HepG2 (cell line): ENCODE measurements around the gene TAT. TPM values are rescaled to one million over a fixed set of nuclear protein-coding genes. Genes with fewer than 3 reads are reported as not detected.

ENCODE experiments used
- FOXP1 ChIP-seq, 2 experiments: fragments of 450-650 bp in 1 of 2; IDR thresholded peaks; 2 replicates each; pipeline ENCODE4 v1.6.1; 2017 to 2018; ENCODE audit warnings: antibody characterized with exemption in 1 of 2
- HDAC1 ChIP-seq: sonication (generic); formaldehyde crosslinking; IDR thresholded peaks from 2 replicates; pipeline ENCODE4 v1.5.1; 2020; ENCODE audit warnings: mild to moderate bottlenecking, missing genetic modification reagents
- HMGA1 ChIP-seq: sonication (generic); formaldehyde crosslinking; conservative IDR thresholded peaks from 2 replicates; pipeline ENCODE4 v1.4.0; 2020; ENCODE audit warnings: missing genetic modification reagents
- HOXA3 ChIP-seq: sonication (generic); formaldehyde crosslinking; IDR thresholded peaks from 2 replicates; pipeline ENCODE4 v1.5.0; 2020; ENCODE audit warnings: missing genetic modification reagents
- PLRG1 ChIP-seq: fragments of 450-650 bp; conservative IDR thresholded peaks from 2 replicates; pipeline ENCODE4 v1.6.1; 2016
- RFXAP ChIP-seq: sonication (generic); formaldehyde crosslinking; IDR thresholded peaks from 2 replicates; pipeline ENCODE4 v1.4.0; 2020; ENCODE audit warnings: missing genetic modification reagents, borderline replicate concordance
- SP5 ChIP-seq: IDR thresholded peaks from 2 replicates; pipeline ENCODE4 v1.6.1; 2016; ENCODE audit warnings: low read depth, borderline replicate concordance
- SPEN ChIP-seq: sonication (generic); formaldehyde crosslinking; IDR thresholded peaks from 2 replicates; pipeline ENCODE4 v1.5.1; 2020; ENCODE audit warnings: low read depth, mild to moderate bottlenecking, missing genetic modification reagents
- YEATS4 ChIP-seq: sonication (generic); formaldehyde crosslinking; IDR thresholded peaks from 2 replicates; pipeline ENCODE4 v1.4.0; 2020; ENCODE audit warnings: missing genetic modification reagents, borderline replicate concordance
- ZBED4 ChIP-seq: sonication (generic); formaldehyde crosslinking; IDR thresholded peaks from 2 replicates; pipeline ENCODE4 v1.4.0; 2020; ENCODE audit warnings: missing genetic modification reagents, borderline replicate concordance
- ZBTB4 ChIP-seq: sonication (generic); formaldehyde crosslinking; IDR thresholded peaks from 2 replicates; pipeline ENCODE4 v1.4.0; 2020; ENCODE audit warnings: missing genetic modification reagents, mild to moderate bottlenecking, borderline replicate concordance
- ZNF160 ChIP-seq: sonication (generic); formaldehyde crosslinking; IDR thresholded peaks from 2 replicates; pipeline ENCODE4 v1.8.0; 2022; ENCODE audit warnings: mild to moderate bottlenecking, inconsistent platforms, missing genetic modification reagents
- ZNF329 ChIP-seq: sonication (generic); formaldehyde crosslinking; IDR thresholded peaks from 2 replicates; pipeline ENCODE4 v1.9.0; 2021; ENCODE audit warnings: low read depth, mild to moderate bottlenecking, missing genetic modification reagents
- ZNF580 ChIP-seq: IDR thresholded peaks from 2 replicates; pipeline ENCODE4 v1.6.1; 2016; ENCODE audit warnings: low read depth, borderline replicate concordance
- ZNF792 ChIP-seq: IDR thresholded peaks from 2 replicates; pipeline ENCODE4 v1.6.1; 2016
- ZSCAN12 ChIP-seq: sonication (generic); formaldehyde crosslinking; IDR thresholded peaks from 2 replicates; pipeline ENCODE4 v1.9.0; 2021; ENCODE audit warnings: mild to moderate bottlenecking, missing genetic modification reagents
- polyA plus RNA-seq, 8 experiments: library from polyadenylated mRNA; depleted of rRNA in 3 of 8; stranded (reverse) in 7 of 8; unstranded in 1 of 8; fragments of >200 nt; fragmentation: Illumina TruSeq in 4 of 8; extraction: Trizol in 4 of 8; gene quantifications; 2 replicates each; pipeline versions ENCODE4 v1.2.1 to v1.2.3, GENCODE V29; 2011 to 2016; ENCODE audit warnings: low read depth in 4 of 8, missing spikeins in 1 of 8, mixed read lengths in 1 of 8; ENCODE audit not compliant: insufficient read depth in 1 of 8
- total RNA-seq, 5 experiments: library from RNA; depleted of rRNA; stranded (reverse); fragments of >200 nt; fragmentation: Illumina TruSeq; extraction: Trizol; gene quantifications; 2 replicates each; pipeline ENCODE4 v1.2.3, GENCODE V29; 2016; ENCODE audit warnings: low read depth in 1 of 5

TAT gene
- total and polyA plus RNA-seq, 2 of the 13 experiments (the other 11 are each of a cell fraction or from before 2014, with no cell fraction given), result 1.6 to 5.8 TPM

- TF ChIP-seq ZBED4 (CRISPR knock-in tag) (0 out of 2 replicates have a peak, but pooled peaks have one; percentile 34), YEATS4 (CRISPR knock-in tag) (0 out of 2 replicates have a peak, but pooled peaks have one; percentile 6), SP5 (CRISPR knock-in tag) (peak; percentile 21; the same call in 1 of the 2 replicates), FOXP1 (IDR thresholded peaks at IDR 0.05) (peak; percentile 59; the same call in 1 of the 2 replicates), FOXP1 (CRISPR knock-in tag; IDR thresholded peaks at IDR 0.05) (peak; percentile 32; the same call in 1 of the 2 replicates), ZNF329 (CRISPR knock-in tag) (no peak), HDAC1 (peak; percentile 37; the same call in 1 of the 2 replicates), HMGA1 (CRISPR knock-in tag) (no peak), ZSCAN12 (CRISPR knock-in tag) (no peak), SPEN (CRISPR knock-in tag) (no peak), ZNF160 (CRISPR knock-in tag) (no peak), HOXA3 (CRISPR knock-in tag) (0 out of 2 replicates have a peak, but pooled peaks have one; percentile 22), ZBTB4 (CRISPR knock-in tag) (0 out of 2 replicates have a peak, but pooled peaks have one; percentile 45), PLRG1 (no peak), RFXAP (no peak), ZNF792 (CRISPR knock-in tag) (no peak), ZNF580 (CRISPR knock-in tag) (0 out of 2 replicates have a peak, but pooled peaks have one; percentile 19)
Observed at GRCh38 chr16:71573387-71574094, 3.4 kb downstream of the TAT start (continued).
